ENCODE measurements around the gene STAMBPL1.

DNA sequence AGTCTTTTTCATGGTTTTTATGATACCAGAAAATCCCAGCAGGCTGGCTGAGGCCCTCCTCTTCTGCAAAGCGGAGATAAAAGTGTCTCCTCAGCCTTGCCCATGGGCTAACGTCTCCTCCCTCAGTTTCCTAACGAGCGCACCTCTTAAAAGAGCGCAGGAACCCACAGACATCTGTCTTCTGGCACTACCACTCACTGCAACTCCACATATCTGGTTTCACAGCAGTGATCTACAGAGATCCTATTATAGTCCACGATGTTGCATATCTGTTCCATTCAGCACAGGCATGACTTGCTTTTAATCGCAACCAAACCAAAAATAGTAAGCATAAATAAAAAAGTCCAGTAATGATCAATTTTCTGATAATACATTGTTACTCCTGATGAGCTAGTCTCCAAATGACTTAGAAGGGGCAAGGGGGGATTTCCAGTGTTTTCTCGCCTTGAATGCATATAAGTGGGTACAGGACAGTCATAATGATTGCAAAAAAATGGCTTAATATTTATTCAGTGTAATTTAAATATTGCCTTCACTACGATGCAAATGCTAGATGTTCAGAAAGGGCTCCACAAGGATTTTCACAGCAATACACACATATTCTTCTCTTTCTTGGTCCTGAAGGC is 49.3 kb upstream of the STAMBPL1 start:
- no peak for TF ChIP-seq ZNF384 (IDR thresholded peaks at IDR 0.05)
- no peak for TF ChIP-seq NFRKB (IDR thresholded peaks at IDR 0.05)
- TF ChIP-seq SP1 (IDR thresholded peaks at IDR 0.05): no peak
- no peak for TF ChIP-seq BHLHE40 (IDR thresholded peaks at IDR 0.05; ENCODE audit: borderline replicate concordance)
